Right lobe of liver (tissue), 4 donors: Measurements from ENCODE around the gene TSFM.

ENCODE experiments used
- CTCF ChIP-seq, 4 donors: fragments of 200-600 bp in 3 of 4; fragments of 450-650 bp in 1 of 4; IDR thresholded peaks; one replicate each; pipeline versions ENCODE4 v1.5.1 to v1.8.0; 2016 to 2022; ENCODE audit warnings: antibody characterized with exemption in 4 of 4, mild to moderate bottlenecking in 2 of 4
- POLR2A ChIP-seq: fragments of 450-650 bp; IDR thresholded peaks from one replicate; pipeline ENCODE4 v1.6.1; 2017; ENCODE audit warnings: antibody characterized with exemption, mild to moderate bottlenecking
- donor health status: DM: no; HTN: no; CAD: no.
- donor health status: DM: no; HTN: no; CAD: no.
- donor health status: DM: no; HTN: yes; CAD: no.

DNA sequence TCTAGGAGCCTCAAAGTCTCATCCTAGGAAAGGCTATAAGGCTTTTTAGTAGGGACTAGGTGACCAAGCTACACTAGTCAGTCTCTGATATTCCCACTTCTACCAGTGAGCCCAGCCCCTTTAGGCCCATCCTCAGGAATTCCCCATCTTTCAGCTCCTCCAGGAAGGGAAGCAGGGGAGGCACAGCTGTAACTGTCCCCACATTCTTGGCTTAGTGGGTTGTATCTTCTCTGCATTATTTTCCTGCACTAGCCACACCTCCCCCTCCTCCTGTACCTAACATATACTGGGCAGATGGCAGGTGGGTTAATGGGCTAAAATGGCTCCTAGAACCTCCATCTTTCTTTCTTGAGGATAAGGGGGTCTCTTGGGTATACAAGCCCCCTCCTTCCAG is 15.3 kb upstream of the TSFM start:
- no peak for TF ChIP-seq CTCF (IDR thresholded peaks at IDR 0.05)
- TF ChIP-seq POLR2A, result no peak
